ENCODE measurements around the gene TMEM198. TPM values are rescaled to one million over a fixed set of nuclear protein-coding genes. Genes with fewer than 3 reads are reported as not detected.

The TMEM198 gene
- polyA plus RNA-seq, 1 donor (not counting 4 experiments of a cell fraction or from before 2014, with no cell fraction given): 0.81 TPM

DNA sequence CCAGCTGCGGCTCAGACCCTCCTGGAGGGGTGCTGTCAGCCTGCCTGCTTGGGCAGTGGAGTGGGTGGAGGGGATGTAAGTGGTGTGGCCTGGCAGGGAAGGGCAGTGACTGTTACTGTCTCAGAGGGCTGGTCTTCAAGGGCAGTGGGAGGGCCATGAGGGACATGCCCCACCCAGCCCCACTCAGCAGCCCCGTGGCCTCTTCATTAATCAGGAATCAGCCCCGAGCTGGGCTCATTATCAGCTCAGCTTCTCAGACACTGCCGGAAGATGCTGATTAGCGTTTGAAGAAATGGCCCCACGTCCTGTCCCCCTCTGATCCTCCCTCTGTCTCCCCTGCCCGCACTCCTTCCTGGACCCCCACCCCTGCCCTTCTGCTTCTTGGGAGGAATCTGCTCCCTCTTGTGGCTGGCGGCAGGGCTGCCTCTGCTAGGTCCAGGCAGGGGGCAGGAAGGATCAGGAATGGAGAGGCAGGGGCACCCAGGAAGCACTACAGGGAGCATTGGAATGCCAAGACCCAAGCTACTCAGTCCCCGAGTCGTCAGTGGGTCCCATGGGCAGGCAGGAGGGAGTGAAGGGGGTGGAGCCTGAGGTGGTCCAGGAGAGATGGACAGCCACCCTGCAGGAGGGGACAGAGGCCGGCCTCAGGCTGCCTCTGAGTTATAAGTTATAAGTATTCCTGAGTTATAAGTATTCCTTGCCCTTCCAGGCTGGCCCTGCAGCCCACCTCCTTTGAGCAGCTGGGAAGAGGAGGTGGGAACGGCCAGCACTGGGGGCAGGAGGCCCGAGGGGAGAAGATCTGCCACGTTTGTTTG is 22.6 kb upstream of the TMEM198 start:
- no peak overlapping the region for H3K9ac ChIP-seq (ENCODE audit: control insufficient read depth, extremely low read depth, insufficient read depth, low read length)
- TF ChIP-seq, protein P1, sequence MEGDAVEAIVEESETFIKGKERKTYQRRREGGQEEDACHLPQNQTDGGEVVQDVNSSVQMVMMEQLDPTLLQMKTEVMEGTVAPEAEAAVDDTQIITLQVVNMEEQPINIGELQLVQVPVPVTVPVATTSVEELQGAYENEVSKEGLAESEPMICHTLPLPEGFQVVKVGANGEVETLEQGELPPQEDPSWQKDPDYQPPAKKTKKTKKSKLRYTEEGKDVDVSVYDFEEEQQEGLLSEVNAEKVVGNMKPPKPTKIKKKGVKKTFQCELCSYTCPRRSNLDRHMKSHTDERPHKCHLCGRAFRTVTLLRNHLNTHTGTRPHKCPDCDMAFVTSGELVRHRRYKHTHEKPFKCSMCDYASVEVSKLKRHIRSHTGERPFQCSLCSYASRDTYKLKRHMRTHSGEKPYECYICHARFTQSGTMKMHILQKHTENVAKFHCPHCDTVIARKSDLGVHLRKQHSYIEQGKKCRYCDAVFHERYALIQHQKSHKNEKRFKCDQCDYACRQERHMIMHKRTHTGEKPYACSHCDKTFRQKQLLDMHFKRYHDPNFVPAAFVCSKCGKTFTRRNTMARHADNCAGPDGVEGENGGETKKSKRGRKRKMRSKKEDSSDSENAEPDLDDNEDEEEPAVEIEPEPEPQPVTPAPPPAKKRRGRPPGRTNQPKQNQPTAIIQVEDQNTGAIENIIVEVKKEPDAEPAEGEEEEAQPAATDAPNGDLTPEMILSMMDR (optimal IDR thresholded peaks at IDR 0.05 in 1 of 3, IDR thresholded peaks at IDR 0.05 in 1 of 3, conservative IDR thresholded peaks at IDR 0.05 in 1 of 3; ENCODE audit: extremely low read depth in 1 of 3, insufficient read depth in 2 of 3, low read length in 3 of 3): peak; percentile 47 to 73 (median 66)
- no peak for TF ChIP-seq EZH2 (IDR thresholded peaks at IDR 0.05; ENCODE audit: low read length)
- H3K4me2 ChIP-seq (ENCODE audit: control insufficient read depth, extremely low read depth, insufficient read depth, low read depth, low read length): no peak overlapping the region
- H3K27ac ChIP-seq (ENCODE audit: control insufficient read depth, insufficient read depth, low read length): no peak overlapping the region
- dilution Hi-C loops (cut with MboI; ENCODE audit: extremely low pct_ligation_motif_present, low sequenced_read_pairs): no loop called here
- H4K20me1 ChIP-seq (ENCODE audit: control insufficient read depth, extremely low read depth, insufficient read depth, low read length): peaks cover under 1% of the 10 kb centered on the region
- H3K9me1 ChIP-seq (ENCODE audit: control insufficient read depth, extremely low read depth, insufficient read depth, low read length): no peaks in the 10 kb centered on the region
- H3K4me3 ChIP-seq (ENCODE audit: control insufficient read depth in 2 of 3, extremely low read depth in 1 of 3, insufficient read depth in 2 of 3, low read depth in 1 of 3, low read length in 3 of 3): no peak overlapping the region
- no peak for DNase-seq (ENCODE audit: low read depth, low spot score)
- H3K27me3 ChIP-seq (ENCODE audit: control insufficient read depth, extremely low read depth, insufficient read depth, low read length): peaks cover 38% of the 10 kb centered on the region
- FAIRE-seq: no peak
- no peak overlapping the region for H2AFZ ChIP-seq (ENCODE audit: control insufficient read depth, low read length)
- no peaks in the 10 kb centered on the region for H3K36me3 ChIP-seq (ENCODE audit: control insufficient read depth in 2 of 2, extremely low read depth in 1 of 2, insufficient read depth in 2 of 2, low read length in 2 of 2)
- no peaks in the 10 kb centered on the region for H3K79me2 ChIP-seq (ENCODE audit: control insufficient read depth, insufficient read depth, low read length)
- H3K4me1 ChIP-seq (ENCODE audit: control insufficient read depth, extremely low read depth, insufficient read depth, low read length): peaks cover 8% of the 10 kb centered on the region
- H3K9me3 ChIP-seq (ENCODE audit: control insufficient read depth, low read depth, low read length): no peaks in the 10 kb centered on the region

- peaks cover 8% of the 10 kb centered on the region for H3K4me1 ChIP-seq (ENCODE audit: control insufficient read depth, extremely low read depth, insufficient read depth, low read length)
- H3K9me1 ChIP-seq (ENCODE audit: control insufficient read depth, extremely low read depth, insufficient read depth, low read length): no peaks in the 10 kb centered on the region
- H3K9ac ChIP-seq (ENCODE audit: control insufficient read depth, extremely low read depth, insufficient read depth, low read length): no peak overlapping the region
- DNase-seq (ENCODE audit: low read depth, low spot score): no peak
- dilution Hi-C loops (cut with MboI; ENCODE audit: extremely low pct_ligation_motif_present, low sequenced_read_pairs): no loop called here
- no peak overlapping the region for H3K27ac ChIP-seq (ENCODE audit: control insufficient read depth, insufficient read depth, low read length)
- peaks cover 3% of the 10 kb centered on the region for H4K20me1 ChIP-seq (ENCODE audit: control insufficient read depth, extremely low read depth, insufficient read depth, low read length)
- FAIRE-seq: peak; percentile 81
- peaks cover 42% of the 10 kb centered on the region for H3K27me3 ChIP-seq (ENCODE audit: control insufficient read depth, extremely low read depth, insufficient read depth, low read length)
- peak overlapping the region; percentile 51 for H3K4me2 ChIP-seq (ENCODE audit: control insufficient read depth, extremely low read depth, insufficient read depth, low read depth, low read length)
- H3K36me3 ChIP-seq (ENCODE audit: control insufficient read depth in 2 of 2, extremely low read depth in 1 of 2, insufficient read depth in 2 of 2, low read length in 2 of 2): no peaks in the 10 kb centered on the region
- no peaks in the 10 kb centered on the region for H3K9me3 ChIP-seq (ENCODE audit: control insufficient read depth, low read depth, low read length)
- peak overlapping the region in 2 of 3 experiments; percentile 4 to 25 for H3K4me3 ChIP-seq (ENCODE audit: control insufficient read depth in 2 of 3, extremely low read depth in 1 of 3, insufficient read depth in 2 of 3, low read depth in 1 of 3, low read length in 3 of 3)
- H3K79me2 ChIP-seq (ENCODE audit: control insufficient read depth, insufficient read depth, low read length): no peaks in the 10 kb centered on the region
- peak overlapping the region; percentile 8 for H2AFZ ChIP-seq (ENCODE audit: control insufficient read depth, low read length)
- TF ChIP-seq, protein P1 (optimal IDR thresholded peaks at IDR 0.05 in 1 of 3, IDR thresholded peaks at IDR 0.05 in 1 of 3, conservative IDR thresholded peaks at IDR 0.05 in 1 of 3; ENCODE audit: extremely low read depth in 1 of 3, insufficient read depth in 2 of 3, low read length in 3 of 3): peak in 1 of 3 experiments; percentile 35
- TF ChIP-seq EZH2 (IDR thresholded peaks at IDR 0.05; ENCODE audit: low read length): no peak
These were observed 21.5 kb upstream of the TMEM198 start for GRCh38 chr2:219522111-219523030.

Data from keratinocyte (primary cell).